Endometrial microvascular endothelial cells (primary cell): ENCODE data around the gene CASD1. TPM values are rescaled to one million over a fixed set of nuclear protein-coding genes. Genes with fewer than 3 reads are reported as not detected.

Experiments used
- in situ Hi-C: cut with HindIII; loops from 2 replicates; pipeline ENCODE4 v1.10.0; 2017; ENCODE audit warnings: low sequenced_read_pairs, low pct_unique_long_range_greater_than_20kb; ENCODE audit errors: inconsistent ontology term
- total RNA-seq: library from RNA; depleted of rRNA; stranded (reverse); fragments of >200 nt; gene quantifications from one replicate; pipeline ENCODE4 v1.2.3, GENCODE V29; 2015; ENCODE audit errors: inconsistent ontology term

Gene CASD1
- 5.1 TPM for total RNA-seq

GRCh38 chr7:94509264-94509886, at the start of gene CASD1:
Gene CASD1, plus strand, starts transcription at chr7:94509809. Its CDS starts 276 bp downstream, at chr7:94510085.
- in situ Hi-C loops: no loop called here

- in situ Hi-C loops: no loop called here
These were observed 43.1 kb upstream of the CASD1 start for GRCh38 chr7:94466516-94466915.

- in situ Hi-C loops: no loop called here
These were observed 38.0 kb upstream of the CASD1 start for GRCh38 chr7:94471604-94472003.

- in situ Hi-C loops: no loop called here
These were observed 37.0 kb upstream of the CASD1 start for GRCh38 chr7:94472608-94473007.

- in situ Hi-C loops: no loop called here
These were observed 33.3 kb upstream of the CASD1 start for GRCh38 chr7:94476251-94476840.

- in situ Hi-C loops: no loop called here
These were observed 31.7 kb upstream of the CASD1 start for GRCh38 chr7:94477878-94478277.

GRCh38 chr7:94478648-94479214, 30.9 kb upstream of the CASD1 start:
- in situ Hi-C loops: no loop called here

- in situ Hi-C loops: no loop called here
These were observed 28.3 kb upstream of the CASD1 start for GRCh38 chr7:94481279-94481678.

- in situ Hi-C loops: no loop called here
These were observed 26.8 kb upstream of the CASD1 start for GRCh38 chr7:94482796-94483195.

GRCh38 chr7:94483843-94484242, 25.8 kb upstream of the CASD1 start:
- in situ Hi-C loops: no loop called here

- in situ Hi-C loops: no loop called here
These were observed 23.4 kb upstream of the CASD1 start for GRCh38 chr7:94486216-94486615.

- in situ Hi-C loops: no loop called here
These were observed 18.2 kb upstream of the CASD1 start for GRCh38 chr7:94491410-94491809.

- in situ Hi-C loops: no loop called here
These were observed 17.0 kb upstream of the CASD1 start for GRCh38 chr7:94492601-94493000.

- in situ Hi-C loops: no loop called here
These were observed 11.5 kb upstream of the CASD1 start for GRCh38 chr7:94497874-94498670.

GRCh38 chr7:94498918-94499317, 10.7 kb upstream of the CASD1 start:
- in situ Hi-C loops: no loop called here

- in situ Hi-C loops: no loop called here
These were observed 2.1 kb upstream of the CASD1 start for GRCh38 chr7:94507462-94507861.

GRCh38 chr7:94507962-94508361, 1.6 kb upstream of the CASD1 start:
- in situ Hi-C loops: no loop called here

- in situ Hi-C loops: no loop called here
These were observed 425 bp downstream of the CASD1 start for GRCh38 chr7:94509887-94510581.
